ENCODE results near the gene TXNRD3.

DNA sequence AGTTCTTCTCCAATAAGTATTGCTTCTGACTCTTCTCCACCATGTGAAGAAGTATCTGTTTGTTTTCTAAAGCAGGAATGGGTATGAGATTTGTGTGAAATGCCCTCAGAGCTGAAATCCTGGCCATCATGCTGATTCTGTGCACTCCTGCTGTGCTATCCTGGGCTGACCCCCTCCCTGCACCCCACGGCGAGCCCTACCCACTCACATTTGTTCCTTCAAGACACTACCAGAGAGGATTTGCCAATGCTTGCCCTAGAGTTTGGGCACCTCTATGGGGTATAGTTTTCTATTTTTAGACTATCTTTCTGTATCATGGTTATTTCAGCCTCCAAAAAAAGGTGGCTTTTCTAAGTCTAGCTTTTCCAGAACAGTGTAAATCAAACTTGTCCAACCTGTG lies 18.5 kb downstream of the TXNRD3 start:
- TF ChIP-seq, protein P1, sequence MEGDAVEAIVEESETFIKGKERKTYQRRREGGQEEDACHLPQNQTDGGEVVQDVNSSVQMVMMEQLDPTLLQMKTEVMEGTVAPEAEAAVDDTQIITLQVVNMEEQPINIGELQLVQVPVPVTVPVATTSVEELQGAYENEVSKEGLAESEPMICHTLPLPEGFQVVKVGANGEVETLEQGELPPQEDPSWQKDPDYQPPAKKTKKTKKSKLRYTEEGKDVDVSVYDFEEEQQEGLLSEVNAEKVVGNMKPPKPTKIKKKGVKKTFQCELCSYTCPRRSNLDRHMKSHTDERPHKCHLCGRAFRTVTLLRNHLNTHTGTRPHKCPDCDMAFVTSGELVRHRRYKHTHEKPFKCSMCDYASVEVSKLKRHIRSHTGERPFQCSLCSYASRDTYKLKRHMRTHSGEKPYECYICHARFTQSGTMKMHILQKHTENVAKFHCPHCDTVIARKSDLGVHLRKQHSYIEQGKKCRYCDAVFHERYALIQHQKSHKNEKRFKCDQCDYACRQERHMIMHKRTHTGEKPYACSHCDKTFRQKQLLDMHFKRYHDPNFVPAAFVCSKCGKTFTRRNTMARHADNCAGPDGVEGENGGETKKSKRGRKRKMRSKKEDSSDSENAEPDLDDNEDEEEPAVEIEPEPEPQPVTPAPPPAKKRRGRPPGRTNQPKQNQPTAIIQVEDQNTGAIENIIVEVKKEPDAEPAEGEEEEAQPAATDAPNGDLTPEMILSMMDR (IDR thresholded peaks at IDR 0.05 in 8 of 11, conservative IDR thresholded peaks at IDR 0.05 in 3 of 11), result no peak
- TF ChIP-seq POLR2AphosphoS5 (IDR thresholded peaks at IDR 0.05), result no peak
- no peak for TF ChIP-seq POLR2A (IDR thresholded peaks at IDR 0.05)

All from spleen (tissue), 7 donors.